NCI-H2196 treated with DMSO at 0.1 percent for 48 hours (cell line): ENCODE measurements around the gene KIAA0513.

Experiments
- DNase-seq: peaks from one replicate; lab custom pipeline; 2025; ENCODE audit not compliant: unreplicated experiment; lab: John Stamatoyannopoulos, UW

The KIAA0513 gene

GRCh38 chr16:85129876-85130704 is 102.5 kb downstream of the KIAA0513 start:
- DNase-seq = no peak

DNA sequence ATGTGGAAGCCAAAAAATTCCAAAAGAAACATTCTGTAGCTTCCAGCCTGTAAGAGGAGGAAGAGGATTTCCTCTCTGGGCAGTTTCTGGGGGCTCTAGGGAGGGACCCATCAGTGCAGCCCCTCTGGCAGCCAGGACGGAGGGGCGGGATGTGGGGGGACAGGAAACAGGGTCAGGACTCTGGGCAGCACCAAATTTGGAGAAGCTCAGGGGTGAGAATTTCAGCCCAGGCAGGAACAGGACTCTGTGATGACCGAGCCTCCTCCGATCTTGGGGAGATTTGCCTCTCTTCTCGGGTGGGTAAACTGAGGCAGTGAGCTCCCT is 103.1 kb downstream of the KIAA0513 start:
- no peak for DNase-seq

DNA sequence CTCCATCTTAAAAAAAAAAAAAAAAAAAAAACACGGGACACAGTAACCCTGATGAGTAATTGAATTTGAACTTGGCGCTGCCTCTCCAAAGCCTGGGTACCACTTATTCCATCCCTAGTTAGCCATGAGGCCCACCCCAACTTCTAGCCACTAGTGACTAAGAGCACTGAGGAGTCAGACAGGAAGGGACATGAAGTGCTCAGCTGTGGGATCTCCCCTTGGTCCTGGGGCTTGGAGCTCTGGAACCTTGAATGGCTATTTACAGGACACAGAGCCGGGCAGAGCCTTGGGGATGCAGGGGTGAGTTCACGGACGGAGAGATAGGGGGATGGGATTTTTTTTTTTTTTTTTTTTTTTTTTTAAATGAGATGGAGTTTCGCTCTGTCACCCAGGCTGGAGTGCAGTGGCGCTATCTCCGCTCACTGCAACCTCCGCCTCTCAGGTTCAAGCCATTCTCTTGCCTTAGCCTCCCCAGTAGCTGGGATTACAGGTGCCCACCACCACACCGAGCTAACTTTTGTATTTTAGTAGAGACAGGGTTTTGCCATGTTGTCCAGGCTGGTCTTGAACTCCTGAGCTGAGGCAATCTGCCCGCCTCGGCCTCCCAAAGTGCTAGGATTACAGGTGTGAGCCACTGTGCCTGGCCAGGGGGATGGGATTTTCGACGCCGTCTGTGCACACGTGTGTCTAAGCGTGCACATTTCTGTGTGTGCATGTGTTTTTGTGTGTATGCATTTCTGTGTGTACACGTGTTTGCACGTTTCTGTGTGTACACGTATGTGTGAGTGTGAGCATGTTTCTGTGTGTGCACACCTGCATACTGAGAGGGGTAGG is 105.1 kb downstream of the KIAA0513 start:
- no peak for DNase-seq

GRCh38 chr16:85133290-85133599 is 105.7 kb downstream of the KIAA0513 start:
- no peak for DNase-seq

- no peak for DNase-seq
Observed at GRCh38 chr16:85134076-85134788, 106.6 kb downstream of the KIAA0513 start.

- DNase-seq = no peak
Observed at GRCh38 chr16:85134789-85135142, 107.2 kb downstream of the KIAA0513 start.

GRCh38 chr16:85136213-85136701 is 108.7 kb downstream of the KIAA0513 start:
- no peak for DNase-seq

GRCh38 chr16:85136702-85137322 is 109.2 kb downstream of the KIAA0513 start:
- no peak for DNase-seq

GRCh38 chr16:85137323-85138072 is 109.9 kb downstream of the KIAA0513 start:
- peak; percentile 56 for DNase-seq

- no peak for DNase-seq
Observed at GRCh38 chr16:85138073-85138824, 110.7 kb downstream of the KIAA0513 start.

- peak; percentile 25 for DNase-seq
Observed at GRCh38 chr16:85138825-85139627, 111.4 kb downstream of the KIAA0513 start.

DNA sequence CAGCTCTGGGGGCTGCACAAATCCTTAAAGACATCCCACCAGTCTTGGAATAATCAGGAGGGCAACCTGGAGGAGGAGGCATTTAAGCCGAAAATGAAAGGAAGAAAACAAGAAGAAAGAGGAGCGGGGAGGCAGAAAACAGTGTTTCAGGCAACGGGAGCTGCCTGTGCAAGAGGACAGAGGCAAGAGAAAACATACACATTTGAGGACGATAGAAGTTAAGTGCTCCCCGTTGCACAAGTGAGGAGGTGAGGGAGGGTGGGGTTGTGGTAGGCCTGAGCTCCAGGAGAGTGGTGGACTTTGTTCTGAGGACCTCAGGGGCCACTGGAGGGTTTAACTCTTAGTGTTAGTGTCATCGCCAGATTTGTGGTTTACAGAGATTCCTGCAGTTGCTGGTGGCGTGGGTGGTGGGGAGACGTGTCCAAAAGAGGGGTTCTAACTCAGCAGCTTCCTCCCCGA is 112.3 kb downstream of the KIAA0513 start:
- no peak for DNase-seq

DNA sequence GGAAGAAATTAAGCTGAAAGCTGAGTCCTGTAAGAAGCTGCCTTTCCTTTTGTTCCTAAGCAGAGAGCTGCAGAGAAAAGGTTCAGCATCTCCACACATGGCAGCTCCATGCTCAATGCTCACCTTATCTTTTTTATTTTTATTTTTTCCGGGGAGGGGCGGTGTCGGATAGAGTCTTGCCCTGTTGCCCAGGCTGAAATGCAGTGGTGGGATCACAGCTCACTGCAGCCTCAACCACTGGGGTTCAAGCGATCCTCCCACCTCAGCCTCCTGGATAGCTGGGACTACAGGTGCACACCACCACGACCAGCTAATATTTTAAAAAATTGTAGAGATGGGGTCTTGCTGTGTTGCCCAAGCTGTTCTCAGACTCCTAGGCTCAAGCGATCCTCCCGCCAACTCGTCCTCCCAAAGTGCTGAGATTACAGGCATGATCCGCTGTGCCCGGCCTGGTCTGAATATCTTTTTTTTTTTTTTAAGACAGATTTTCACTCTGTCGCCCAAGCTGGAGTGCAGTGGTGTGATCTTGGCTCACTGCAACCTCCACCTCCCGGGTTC is 112.9 kb downstream of the KIAA0513 start:
- no peak for DNase-seq

- no peak for DNase-seq
Observed at GRCh38 chr16:85141491-85142128, 114.0 kb downstream of the KIAA0513 start.

- DNase-seq = no peak
Observed at GRCh38 chr16:85142129-85142513, 114.5 kb downstream of the KIAA0513 start.

DNA sequence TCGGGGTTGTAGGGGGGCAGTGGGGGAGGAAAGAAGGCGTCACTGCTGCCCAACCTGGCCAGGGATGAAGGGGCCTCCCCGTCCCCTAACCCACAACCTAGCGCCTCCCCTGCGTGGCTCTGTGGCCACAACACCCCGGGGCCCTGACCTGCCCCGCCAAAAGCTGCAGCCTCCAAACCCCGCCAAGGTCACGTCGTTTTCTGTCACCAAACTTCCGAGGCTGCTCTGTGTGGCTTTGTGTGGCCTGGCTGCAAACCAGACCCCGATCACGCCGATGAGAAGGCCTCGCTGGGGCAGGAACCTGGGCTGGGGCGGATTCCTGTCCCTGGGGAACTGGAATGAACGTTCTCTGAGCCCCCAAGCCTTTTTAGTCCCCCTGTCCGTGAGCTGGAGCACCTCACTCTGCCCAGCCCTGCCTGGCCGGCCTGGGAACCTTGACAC is 115.2 kb downstream of the KIAA0513 start:
- no peak for DNase-seq
